GM11168 (cell line): ENCODE measurements around the gene MEF2C.
"Not testable (repeated sequence)": the region's sequence is repeated elsewhere in the genome, so short reads cannot be mapped to it uniquely, and the experiment has no call there.

Experiments used
- in situ Hi-C: fragments of 300-500 bp; cut with MboI; formaldehyde crosslinking; loops from one replicate; pipeline ENCODE4 v1.12.0; 2022; ENCODE audit warnings: low sequenced_read_pairs; ENCODE audit not compliant: unreplicated experiment

Gene MEF2C

GRCh38 chr5:88870285-88870684 lies 12.7 kb downstream of the MEF2C start:
- in situ Hi-C loops: no loop called here

- in situ Hi-C loops: no loop called here
Observed at GRCh38 chr5:88868468-88869068, 14.4 kb downstream of the MEF2C start.

DNA sequence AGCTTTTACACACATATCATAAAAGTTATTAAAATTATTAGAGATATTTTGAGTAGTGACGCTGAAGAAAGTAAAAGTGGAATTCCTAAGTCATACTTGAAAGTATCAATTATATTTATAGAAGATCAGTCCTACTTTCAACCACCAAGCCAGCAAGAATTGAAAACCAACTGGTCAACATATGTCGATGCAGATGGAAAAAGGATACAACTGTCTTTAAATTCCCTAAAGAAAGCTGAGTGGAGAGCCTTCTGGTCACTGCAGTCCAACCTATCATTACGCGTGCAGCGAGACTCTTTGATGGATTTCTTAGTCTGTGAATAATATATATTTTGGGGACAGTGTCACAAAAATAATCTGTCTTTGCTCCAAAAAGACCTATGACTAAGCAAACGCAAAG lies 15.3 kb downstream of the MEF2C start:
- in situ Hi-C loops: no loop called here

- in situ Hi-C loops: no loop called here
Observed at GRCh38 chr5:88863523-88863922, 19.5 kb downstream of the MEF2C start.

- in situ Hi-C loops: no loop called here
Observed at GRCh38 chr5:88862547-88863175, 20.3 kb downstream of the MEF2C start.

DNA sequence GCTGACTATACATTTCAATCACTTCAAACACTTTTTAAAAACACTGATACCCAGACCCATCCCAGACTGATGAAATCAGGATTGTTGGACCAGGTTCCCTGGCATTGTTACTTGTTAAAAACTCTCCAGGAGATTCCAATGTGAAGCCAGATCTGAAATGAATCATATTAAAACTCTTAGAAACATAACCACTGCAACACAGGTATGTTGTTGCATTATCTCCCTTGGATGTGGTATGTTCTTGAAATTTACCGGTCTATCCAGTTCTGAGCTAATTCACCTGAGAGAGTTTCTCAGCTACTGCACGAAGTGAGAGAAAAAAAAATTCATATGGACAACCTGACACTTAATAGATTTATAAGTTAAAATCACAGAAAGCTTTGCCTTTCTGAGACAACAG lies 21.8 kb downstream of the MEF2C start:
- in situ Hi-C loops: no loop called here

GRCh38 chr5:88860501-88860900 lies 22.5 kb downstream of the MEF2C start:
- in situ Hi-C loops: no loop called here

GRCh38 chr5:88858392-88858791 lies 24.6 kb downstream of the MEF2C start:
- in situ Hi-C loops: no loop called here

DNA sequence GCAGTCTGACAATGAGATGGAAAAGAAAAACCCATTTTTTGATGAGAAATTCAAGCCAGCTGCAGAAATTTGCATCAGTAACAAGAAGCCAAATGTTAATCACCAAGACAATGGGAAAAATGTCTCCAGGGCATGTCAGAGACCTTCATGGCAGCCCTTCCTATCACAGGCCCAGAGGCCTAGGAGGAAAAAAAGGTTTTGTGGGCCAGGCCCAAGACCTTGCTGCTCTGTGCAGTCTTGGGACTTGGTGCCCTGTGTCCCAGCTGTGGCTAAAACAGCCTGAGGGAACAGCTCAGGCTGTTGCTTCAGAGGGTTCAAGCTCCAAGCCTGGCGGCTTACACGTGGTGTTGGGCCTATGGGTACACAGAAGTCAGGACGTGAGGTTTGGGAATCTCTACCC lies 26.6 kb downstream of the MEF2C start:
- in situ Hi-C loops: not testable (repeated sequence)

- in situ Hi-C loops: no loop called here
Observed at GRCh38 chr5:88854769-88855168, 28.2 kb downstream of the MEF2C start.

- in situ Hi-C loops: no loop called here
Observed at GRCh38 chr5:88847420-88847819, 35.6 kb downstream of the MEF2C start.

DNA sequence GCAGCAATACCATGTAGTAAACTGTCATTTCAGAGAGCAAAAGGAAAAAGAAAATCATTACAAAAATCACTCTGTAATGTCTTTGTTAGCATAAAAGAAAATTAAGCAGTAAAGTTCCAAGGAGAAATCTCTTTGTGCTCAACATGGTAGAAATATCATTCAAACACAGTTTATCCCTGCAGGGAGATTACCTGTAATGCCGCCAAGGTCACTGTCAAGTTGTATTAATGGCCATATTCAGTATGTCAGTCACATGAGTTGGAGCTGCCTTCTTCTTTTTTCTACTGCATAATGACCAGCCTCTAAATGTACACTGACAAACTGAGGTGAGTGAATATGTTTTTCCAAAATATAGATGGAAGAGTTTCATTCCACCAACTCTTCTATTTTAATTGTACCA lies 36.5 kb downstream of the MEF2C start:
- in situ Hi-C loops: no loop called here

DNA sequence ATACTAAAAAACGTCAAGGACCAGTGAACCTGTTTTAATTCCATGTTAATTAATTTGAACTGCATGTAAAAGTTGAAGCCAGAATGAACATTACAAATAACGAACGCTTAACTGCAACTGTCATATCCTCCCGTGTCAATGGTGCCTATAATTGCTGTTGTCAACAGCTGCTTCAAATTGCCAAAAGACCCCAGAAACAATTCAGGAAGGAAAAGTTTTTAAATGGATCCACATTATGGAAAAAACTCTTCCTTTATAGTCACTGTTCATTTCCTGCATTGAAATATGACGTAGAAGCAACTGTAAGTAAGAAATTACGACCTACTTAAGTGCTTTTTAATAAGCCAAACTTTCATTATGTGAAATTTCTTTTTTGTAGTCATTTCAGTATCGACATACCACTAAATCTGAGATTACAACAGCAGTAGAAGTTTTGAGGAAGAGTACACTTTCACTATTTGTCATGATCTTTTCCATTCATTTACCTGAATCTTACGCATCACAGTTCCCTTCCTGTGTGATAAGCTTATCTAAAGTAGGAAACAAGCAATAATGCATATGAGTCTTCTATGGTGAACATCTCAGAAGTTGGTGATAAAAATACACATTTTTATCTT lies 37.8 kb downstream of the MEF2C start:
- in situ Hi-C loops: no loop called here

GRCh38 chr5:88842784-88843183 lies 40.2 kb downstream of the MEF2C start:
- in situ Hi-C loops: no loop called here

DNA sequence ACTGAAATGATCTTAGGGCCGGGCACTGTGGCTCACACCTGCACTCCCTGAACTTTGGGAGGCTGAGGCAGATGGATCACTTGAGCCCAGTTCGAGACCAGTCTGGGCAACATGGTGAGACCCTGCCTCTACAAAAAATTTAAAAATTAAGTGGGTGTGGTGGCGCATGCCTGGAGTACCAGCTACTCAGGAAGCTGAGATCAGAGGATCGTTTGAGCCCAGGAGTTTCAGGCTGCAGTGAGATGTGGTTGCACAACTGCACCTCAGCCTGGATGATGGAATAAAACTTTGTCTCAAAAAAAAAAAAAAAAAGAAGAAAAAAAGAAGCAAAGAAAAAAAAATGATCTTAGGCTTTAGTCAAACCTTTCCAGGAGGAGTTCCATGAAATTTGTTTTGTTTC lies 41.8 kb downstream of the MEF2C start:
- in situ Hi-C loops: no loop called here

GRCh38 chr5:88840495-88840894 lies 42.5 kb downstream of the MEF2C start:
- in situ Hi-C loops: no loop called here

GRCh38 chr5:88839238-88839637 lies 43.7 kb downstream of the MEF2C start:
- in situ Hi-C loops: no loop called here

GRCh38 chr5:88838500-88838899 lies 44.5 kb downstream of the MEF2C start:
- in situ Hi-C loops: no loop called here

DNA sequence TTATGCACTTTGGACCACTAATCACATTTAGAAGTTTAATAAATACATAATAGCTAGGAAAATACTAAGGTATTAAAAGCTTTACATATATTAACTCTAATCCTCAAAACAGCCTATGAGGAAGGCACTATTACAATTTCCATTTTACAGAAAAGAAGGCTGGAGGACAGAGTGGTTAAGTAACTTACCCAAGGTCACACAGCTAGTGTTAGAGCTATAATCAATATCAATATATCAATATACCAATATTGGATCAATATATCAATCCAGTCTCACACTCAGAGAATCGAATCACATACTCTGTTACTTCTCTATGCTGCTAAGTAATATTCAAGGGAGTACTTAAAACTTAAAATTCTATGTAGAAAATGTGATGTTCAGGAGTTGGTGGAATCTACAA lies 45.2 kb downstream of the MEF2C start:
- in situ Hi-C loops: no loop called here

DNA sequence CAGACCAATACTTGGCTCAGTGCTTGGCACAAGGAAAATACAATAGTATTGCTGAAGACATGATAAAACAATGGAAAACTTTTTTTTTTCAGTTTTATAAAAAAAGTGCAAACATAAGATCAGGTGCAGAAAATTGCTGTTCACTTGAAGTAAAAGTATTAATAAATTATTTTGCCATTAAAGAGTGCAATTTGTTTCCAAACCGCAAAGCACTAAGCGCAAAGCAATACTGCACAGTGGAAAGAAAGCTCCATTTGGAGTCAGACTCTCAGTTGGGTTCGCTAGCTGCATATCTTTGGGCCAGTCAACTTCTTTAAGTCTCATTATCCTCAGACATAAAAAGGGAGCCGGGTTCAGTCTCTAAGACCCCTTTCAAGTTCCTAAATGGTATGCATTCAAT lies 45.8 kb downstream of the MEF2C start:
- in situ Hi-C loops: no loop called here

GRCh38 chr5:88836195-88836838 lies 46.7 kb downstream of the MEF2C start:
- in situ Hi-C loops: no loop called here
